PC-3 (cell line): ENCODE measurements around the gene NUP210L. TPM values are rescaled to one million over a fixed set of nuclear protein-coding genes. Genes with fewer than 3 reads are reported as not detected.
"Not testable (repeated sequence)": the region's sequence is repeated elsewhere in the genome, so short reads cannot be mapped to it uniquely, and the experiment has no call there.

Experiments
- ATAC-seq: fragments of 200-7000 bp; cut with Tn5 transposase; 2 replicates; pipeline ENCODE4 v1.9.1; 2020; ENCODE audit warnings: mild to moderate bottlenecking, moderate library complexity
- BruUV-seq: library from RNA; stranded (reverse); fragments of 400-500 nt; replicated peaks from 2 replicates; lab custom pipeline; 2021; lab: Mats Ljungman, UMichigan
- CTCF ChIA-PET: fragments of 300-600 bp; sonication (Branson Sonifier 250); formaldehyde crosslinking; loops from one replicate; lab custom pipeline; 2022; ENCODE audit warnings: antibody characterized with exemption; lab: Charles Lee
- POLR2A ChIA-PET: fragments of 300-600 bp; sonication (Branson Sonifier 250); formaldehyde crosslinking; loops from one replicate; lab custom pipeline; 2022; ENCODE audit warnings: antibody characterized with exemption; ENCODE audit not compliant: unreplicated experiment; lab: Charles Lee
- DNase-seq: peaks from one replicate; pipeline ENCODE4 v3.0.0-alpha.2; 2015
- H2AFZ ChIP-seq: fragments of 300-600 bp; sonication (generic); 2 replicates; pipeline ENCODE4 v1.6.0; 2016; ENCODE audit warnings: antibody characterized with exemption, low read length
- H3F3A ChIP-seq: fragments of 300-600 bp; sonication (generic); one replicate; pipeline ENCODE4 v1.6.0; 2017; ENCODE audit warnings: antibody characterized with exemption, low read length, control low read depth, mild to moderate bottlenecking; ENCODE audit not compliant: unreplicated experiment
- H3K27ac ChIP-seq: fragments of 300-600 bp; sonication (generic); 2 replicates; pipeline ENCODE4 v1.5.1; 2016; ENCODE audit warnings: mild to moderate bottlenecking, low read length
- H3K27me3 ChIP-seq: fragments of 300-600 bp; sonication (generic); 2 replicates; pipeline ENCODE4 v1.6.1; 2016; ENCODE audit warnings: low read length, mixed read lengths
- H3K36me3 ChIP-seq: fragments of 300-600 bp; sonication (generic); 2 replicates; pipeline ENCODE4 v1.6.1; 2016; ENCODE audit warnings: low read depth, mixed run types, low read length, mixed read lengths
- H3K4me1 ChIP-seq: fragments of 300-600 bp; sonication (generic); 2 replicates; pipeline ENCODE4 v1.5.1; 2016; ENCODE audit warnings: low read length; ENCODE audit not compliant: insufficient read depth
- H3K4me2 ChIP-seq: fragments of 300-600 bp; sonication (generic); 2 replicates; pipeline ENCODE4 v1.6.0; 2016; ENCODE audit warnings: low read length
- H3K4me3 ChIP-seq: fragments of 300-600 bp; sonication (generic); 2 replicates; pipeline ENCODE4 v1.5.1; 2016; ENCODE audit warnings: mild to moderate bottlenecking, low read length, mixed read lengths
- H3K79me2 ChIP-seq: fragments of 300-600 bp; sonication (generic); 2 replicates; pipeline ENCODE4 v1.6.1; 2017; ENCODE audit warnings: low read length, mixed read lengths
- H3K9ac ChIP-seq: fragments of 300-600 bp; sonication (generic); 2 replicates; pipeline ENCODE4 v1.6.0; 2016; ENCODE audit warnings: mild to moderate bottlenecking, low read length
- H3K9me2 ChIP-seq: fragments of 300-600 bp; sonication (generic); replicated peaks from 2 replicates; pipeline ENCODE4 v1.6.1; 2016; ENCODE audit warnings: mixed run types, low read length, mixed read lengths
- H3K9me3 ChIP-seq: fragments of 300-600 bp; sonication (generic); 2 replicates; pipeline ENCODE4 v1.6.1; 2016; ENCODE audit warnings: low read length, mixed read lengths
- H4K20me1 ChIP-seq: fragments of 300-600 bp; sonication (generic); 2 replicates; pipeline ENCODE4 v1.6.1; 2016; ENCODE audit warnings: low read length, mixed read lengths
- EZH2 ChIP-seq: fragments of 300-600 bp; sonication (generic); IDR thresholded peaks from one replicate; pipeline ENCODE4 v1.6.1; 2017; ENCODE audit warnings: antibody characterized with exemption, mild to moderate bottlenecking, low read length; ENCODE audit not compliant: unreplicated experiment
- EZH2phosphoT487 ChIP-seq: fragments of 300-600 bp; sonication (generic); IDR thresholded peaks from 2 replicates; pipeline ENCODE4 v1.6.1; 2018; ENCODE audit warnings: mild to moderate bottlenecking, antibody characterized with exemption, low read length, borderline replicate concordance
- intact Hi-C: fragments of 100-400 bp; cut with micrococcal nuclease; formaldehyde crosslinking; loops from 2 replicates; pipeline ENCODE4 v1.9.0; 2023
- total RNA-seq: library from RNA; depleted of rRNA; stranded (reverse); fragments of >200 nt; gene quantifications from 2 replicates; pipeline ENCODE4 v1.2.3, GENCODE V29; 2014
- TF ChIP-seq, protein P1 (sequence below): fragments of 300-600 bp; sonication (generic); conservative IDR thresholded peaks from 2 replicates; pipeline ENCODE4 v1.5.1; 2017; ENCODE audit warnings: antibody characterized with exemption, low read depth, mild to moderate bottlenecking, low read length

NUP210L gene
- total RNA-seq, 1 experiment from 2014 or later = 0.04 TPM

DNA sequence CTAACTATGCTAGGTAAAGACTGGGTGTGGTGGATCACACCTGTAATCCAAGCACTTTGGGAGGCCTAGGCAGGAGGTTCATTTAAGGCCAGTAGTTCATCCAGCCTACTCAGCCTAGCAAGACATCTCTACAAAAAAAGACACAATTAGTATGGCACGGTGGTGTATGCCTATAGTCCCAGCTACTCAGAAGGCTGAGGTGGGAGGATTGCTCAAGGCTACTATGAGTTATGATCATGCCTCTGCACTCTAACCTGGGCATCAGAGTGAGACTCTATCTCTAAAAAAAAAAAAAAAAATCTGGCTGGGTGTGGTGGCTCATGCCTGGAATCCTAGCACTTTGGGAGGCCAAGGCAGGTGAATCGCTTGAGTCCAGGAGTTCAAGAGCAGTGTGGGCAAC, 21.6 kb downstream of the NUP210L start:
- H3F3A ChIP-seq = no peaks in the 10 kb centered on the region
- H3K36me3 ChIP-seq = no peaks in the 10 kb centered on the region
- H3K9me2 ChIP-seq = no peaks in the 10 kb centered on the region
- POLR2A ChIA-PET = interaction anchor here (0.7 kb wide), 1 partner anchor 23 kb away, joined by 12 read pairs; no protein-coding TSS in a partner anchor
- DNase-seq (no peak), ATAC-seq (no peak)
- H3K9ac ChIP-seq = no peak overlapping the region
- BruUV-seq = no TSS peak
- H3K4me3 ChIP-seq = no peak overlapping the region
- CTCF ChIA-PET = no interaction called here
- no peak overlapping the region for H3K27ac ChIP-seq
- no peaks in the 10 kb centered on the region for H3K27me3 ChIP-seq
- intact Hi-C loops = no loop called here
- peaks cover 10% of the 10 kb centered on the region for H3K4me1 ChIP-seq
- no peaks in the 10 kb centered on the region for H4K20me1 ChIP-seq
- H3K4me2 ChIP-seq = no peak overlapping the region
- TF ChIP-seq, protein P1, sequence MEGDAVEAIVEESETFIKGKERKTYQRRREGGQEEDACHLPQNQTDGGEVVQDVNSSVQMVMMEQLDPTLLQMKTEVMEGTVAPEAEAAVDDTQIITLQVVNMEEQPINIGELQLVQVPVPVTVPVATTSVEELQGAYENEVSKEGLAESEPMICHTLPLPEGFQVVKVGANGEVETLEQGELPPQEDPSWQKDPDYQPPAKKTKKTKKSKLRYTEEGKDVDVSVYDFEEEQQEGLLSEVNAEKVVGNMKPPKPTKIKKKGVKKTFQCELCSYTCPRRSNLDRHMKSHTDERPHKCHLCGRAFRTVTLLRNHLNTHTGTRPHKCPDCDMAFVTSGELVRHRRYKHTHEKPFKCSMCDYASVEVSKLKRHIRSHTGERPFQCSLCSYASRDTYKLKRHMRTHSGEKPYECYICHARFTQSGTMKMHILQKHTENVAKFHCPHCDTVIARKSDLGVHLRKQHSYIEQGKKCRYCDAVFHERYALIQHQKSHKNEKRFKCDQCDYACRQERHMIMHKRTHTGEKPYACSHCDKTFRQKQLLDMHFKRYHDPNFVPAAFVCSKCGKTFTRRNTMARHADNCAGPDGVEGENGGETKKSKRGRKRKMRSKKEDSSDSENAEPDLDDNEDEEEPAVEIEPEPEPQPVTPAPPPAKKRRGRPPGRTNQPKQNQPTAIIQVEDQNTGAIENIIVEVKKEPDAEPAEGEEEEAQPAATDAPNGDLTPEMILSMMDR = no peak
- TF ChIP-seq EZH2 (no peak), EZH2phosphoT487 (no peak)
- no peaks in the 10 kb centered on the region for H3K9me3 ChIP-seq
- no peaks in the 10 kb centered on the region for H3K79me2 ChIP-seq
- no peak overlapping the region for H2AFZ ChIP-seq

DNA sequence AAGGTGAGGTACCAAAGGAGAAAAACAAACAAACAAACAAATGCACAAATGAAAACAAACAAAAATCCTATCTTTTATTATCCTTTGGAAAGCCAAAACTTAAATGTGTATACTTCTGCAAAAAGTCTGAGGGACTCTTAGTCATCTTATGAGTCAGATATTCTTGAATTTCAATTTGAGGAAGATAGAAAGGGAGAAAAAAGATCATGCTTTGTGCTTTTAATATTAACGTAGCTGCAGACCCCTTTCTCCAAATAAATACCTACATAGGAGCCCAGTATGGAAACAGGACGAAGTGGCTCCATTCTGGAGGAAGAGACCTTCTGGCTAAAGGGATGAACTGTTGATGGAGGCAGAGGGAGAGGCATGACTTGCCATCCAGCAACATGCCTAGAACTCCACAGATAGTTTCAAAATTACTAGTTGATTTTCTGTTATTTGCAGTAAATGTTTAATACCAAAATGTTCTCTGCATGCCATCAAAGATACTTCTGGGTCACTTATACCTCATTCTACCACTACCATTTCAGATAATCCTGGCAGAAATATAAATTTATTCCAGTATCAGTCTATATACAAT, 25.4 kb downstream of the NUP210L start:
- intact Hi-C loops = no loop called here
- DNase-seq (peak; percentile 49), ATAC-seq (peak; percentile 78)
- Histone ChIP-seq H4K20me1 (no peaks in the 10 kb centered on the region), H3F3A (no peaks in the 10 kb centered on the region), H3K4me2 (peak overlapping the region; percentile 57), H2AFZ (no peak overlapping the region), H3K9me2 (no peaks in the 10 kb centered on the region), H3K9ac (no peak overlapping the region), H3K36me3 (no peaks in the 10 kb centered on the region), H3K4me1 (peaks cover 10% of the 10 kb centered on the region), H3K4me3 (no peak overlapping the region), H3K27ac (no peak overlapping the region), H3K79me2 (no peaks in the 10 kb centered on the region), H3K9me3 (no peaks in the 10 kb centered on the region), H3K27me3 (no peaks in the 10 kb centered on the region)
- CTCF ChIA-PET = no interaction called here
- TF ChIP-seq, protein P1 = no peak
- no peak for TF ChIP-seq EZH2phosphoT487
- TF ChIP-seq EZH2 = no peak
- POLR2A ChIA-PET = interaction anchor here (0.6 kb wide), 1 partner anchor 290 kb away, joined by 3 read pairs; no protein-coding TSS in a partner anchor
- no TSS peak for BruUV-seq

DNA sequence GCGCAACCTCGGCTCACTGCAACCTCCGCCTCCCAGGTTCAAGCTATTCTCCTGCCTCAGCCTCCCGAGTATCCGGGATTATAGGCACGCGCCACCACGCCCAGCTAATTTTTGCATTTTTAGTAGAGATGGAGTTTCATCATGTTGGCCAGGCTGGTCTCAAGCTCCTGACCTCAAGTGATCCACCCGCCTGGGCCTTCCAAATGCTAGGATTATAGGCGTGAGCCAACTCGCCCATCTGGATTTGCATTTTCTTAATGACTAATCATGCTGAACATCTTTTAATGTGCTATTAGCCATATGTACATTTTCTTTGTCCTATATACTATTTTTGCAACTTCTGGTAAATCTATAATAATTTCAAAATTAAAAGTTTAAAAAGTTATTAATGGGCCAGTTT, 31.7 kb downstream of the NUP210L start:
- H4K20me1 ChIP-seq, H3K79me2 ChIP-seq, intact Hi-C loops, BruUV-seq, H3K27me3 ChIP-seq, H3K27ac ChIP-seq, H3K9ac ChIP-seq, CTCF ChIA-PET, ATAC-seq, H3K4me3 ChIP-seq, H3K36me3 ChIP-seq, H3K4me1 ChIP-seq, H3K9me3 ChIP-seq, DNase-seq, H3K4me2 ChIP-seq, H2AFZ ChIP-seq, H3K9me2 ChIP-seq, H3F3A ChIP-seq: not testable (repeated sequence)
- POLR2A ChIA-PET = interaction anchor here (0.6 kb wide), 1 partner anchor 133 kb away, joined by 8 read pairs; no protein-coding TSS in a partner anchor
